OCI-LY7 (cell line): ENCODE results near the gene C16orf54.
"Not testable (repeated sequence)": the region's sequence is repeated elsewhere in the genome, so short reads cannot be mapped to it uniquely, and the experiment has no call there.

Experiments used
- CTCF ChIP-seq: fragments of 200-600 bp; sonication (generic); conservative IDR thresholded peaks from 2 replicates; pipeline ENCODE4 v1.5.1; 2014; ENCODE audit warnings: mild to moderate bottlenecking, antibody characterized with exemption, low read length, moderate library complexity, mixed read lengths
- EZH2phosphoT487 ChIP-seq: fragments of 200-600 bp; sonication (generic); IDR thresholded peaks from 2 replicates; pipeline ENCODE4 v1.6.1; 2018; ENCODE audit warnings: low read depth, borderline replicate concordance, mild to moderate bottlenecking, mixed run types, antibody characterized with exemption, low read length, moderate library complexity, mixed read lengths

- TF ChIP-seq CTCF, EZH2phosphoT487: not testable (repeated sequence)
Measured at GRCh38 chr16:29772330-29772729, 26.5 kb upstream of the C16orf54 start.
